HepG2 (cell line): ENCODE measurements around the gene PRPSAP1. TPM values are rescaled to one million over a fixed set of nuclear protein-coding genes. Genes with fewer than 3 reads are reported as not detected.
A peak's percentile ranks its signal among the peaks of the same experiment; 100 is the strongest.

Experiments
- AGO2 ChIP-seq: fragments of 200-400 bp; formaldehyde crosslinking; optimal IDR thresholded peaks from 2 replicates; pipeline ENCODE3; 2017; ENCODE audit warnings: mild to moderate bottlenecking, low read depth, low read length, moderate library complexity
- EHMT2 ChIP-seq: fragments of 200-600 bp; sonication (generic); IDR thresholded peaks from 2 replicates; pipeline ENCODE4 v1.7.0; 2017; ENCODE audit warnings: antibody characterized with exemption, low read depth, low read length, borderline replicate concordance
- ELF3 ChIP-seq: IDR thresholded peaks from 2 replicates; pipeline ENCODE4 v1.6.1; 2016; ENCODE audit warnings: missing genetic modification reagents, missing compliant biosample characterization
- FLYWCH1 ChIP-seq: sonication (generic); formaldehyde crosslinking; IDR thresholded peaks from 2 replicates; pipeline ENCODE4 v1.8.1; 2023; ENCODE audit warnings: mild to moderate bottlenecking, missing genetic modification reagents
- HMG20B ChIP-seq: conservative IDR thresholded peaks from 2 replicates; pipeline ENCODE4 v1.6.1; 2016; ENCODE audit warnings: missing genetic modification reagents, missing compliant biosample characterization
- KLF11 ChIP-seq: IDR thresholded peaks from 2 replicates; pipeline ENCODE4 v1.6.1; 2016; ENCODE audit warnings: missing compliant biosample characterization
- NRL ChIP-seq: sonication (generic); formaldehyde crosslinking; IDR thresholded peaks from 2 replicates; pipeline ENCODE4 v1.5.0; 2020; ENCODE audit warnings: missing genetic modification reagents, mild to moderate bottlenecking, moderate library complexity, borderline replicate concordance
- PTBP1 ChIP-seq: fragments of 200-400 bp; formaldehyde crosslinking; IDR thresholded peaks from 2 replicates; pipeline ENCODE4 v1.6.1; 2018; ENCODE audit warnings: low read length, low read depth; ENCODE audit not compliant: poor library complexity, severe bottlenecking
- RBM39 ChIP-seq: fragments of 200-400 bp; formaldehyde crosslinking; IDR thresholded peaks from one replicate; pipeline ENCODE4 v1.6.1; 2018; ENCODE audit warnings: antibody characterized with exemption, mild to moderate bottlenecking, low read depth, low read length; ENCODE audit not compliant: poor library complexity, severe bottlenecking
- REL ChIP-seq: sonication (generic); formaldehyde crosslinking; conservative IDR thresholded peaks from 2 replicates; pipeline ENCODE4 v1.8.0; 2022; ENCODE audit warnings: mild to moderate bottlenecking, missing genetic modification reagents, moderate library complexity
- SNAI1 ChIP-seq: sonication (generic); formaldehyde crosslinking; IDR thresholded peaks from 2 replicates; pipeline ENCODE4 v1.5.0; 2020; ENCODE audit warnings: mild to moderate bottlenecking, missing genetic modification reagents, borderline replicate concordance
- SOX13 ChIP-seq, 3 experiments: fragments of 450-650 bp in 1 of 3; sonication (generic) in 1 of 3; formaldehyde crosslinking in 1 of 3; IDR thresholded peaks in 2 of 3; conservative IDR thresholded peaks in 1 of 3; 2 replicates each; pipeline versions ENCODE4 v1.5.0 to v1.6.1; 2016 to 2020; ENCODE audit warnings: antibody characterized with exemption in 1 of 3, mild to moderate bottlenecking in 1 of 3, missing compliant biosample characterization in 1 of 3, missing genetic modification reagents in 1 of 3, moderate library complexity in 1 of 3
- SRF ChIP-seq: IDR thresholded peaks from 2 replicates; pipeline ENCODE4 v1.6.1; 2011; ENCODE audit warnings: mild to moderate bottlenecking, low read depth, low read length, moderate library complexity
- THYN1 ChIP-seq: sonication (generic); formaldehyde crosslinking; IDR thresholded peaks from 2 replicates; pipeline ENCODE4 v1.8.1; 2023; ENCODE audit warnings: low read depth, mild to moderate bottlenecking, moderate library complexity, missing genetic modification reagents, borderline replicate concordance
- ZNF225 ChIP-seq: sonication (generic); formaldehyde crosslinking; IDR thresholded peaks from 2 replicates; pipeline ENCODE4 v1.4.0; 2020; ENCODE audit warnings: mild to moderate bottlenecking, missing genetic modification reagents
- ZNF3 ChIP-seq: IDR thresholded peaks from 2 replicates; pipeline ENCODE4 v1.7.0; 2017; ENCODE audit warnings: inconsistent platforms
- ZNF34 ChIP-seq: sonication (generic); formaldehyde crosslinking; IDR thresholded peaks from 2 replicates; pipeline ENCODE4 v1.4.0; 2020; ENCODE audit warnings: mild to moderate bottlenecking, missing genetic modification reagents, borderline replicate concordance
- ZNF589 ChIP-seq: sonication (generic); formaldehyde crosslinking; conservative IDR thresholded peaks from 2 replicates; pipeline ENCODE4 v1.8.0; 2022; ENCODE audit warnings: mild to moderate bottlenecking, moderate library complexity, missing genetic modification reagents
- ZNF672 ChIP-seq: sonication (generic); formaldehyde crosslinking; IDR thresholded peaks from 2 replicates; pipeline ENCODE4 v1.8.1; 2022; ENCODE audit warnings: missing genetic modification reagents
- ZNF7 ChIP-seq: IDR thresholded peaks from 2 replicates; pipeline ENCODE4 v1.6.1; 2016; ENCODE audit warnings: missing biosample characterization, missing genetic modification reagents
- ZNF724P ChIP-seq: sonication (generic); formaldehyde crosslinking; IDR thresholded peaks from 2 replicates; pipeline ENCODE4 v1.8.0; 2022; ENCODE audit warnings: missing genetic modification reagents, borderline replicate concordance
- ZNF775 ChIP-seq: sonication (generic); formaldehyde crosslinking; IDR thresholded peaks from 2 replicates; pipeline ENCODE4 v1.4.0; 2020; ENCODE audit warnings: missing genetic modification reagents, mild to moderate bottlenecking, moderate library complexity, borderline replicate concordance
- polyA plus RNA-seq, 8 experiments: library from polyadenylated mRNA; depleted of rRNA in 3 of 8; stranded (reverse) in 7 of 8; unstranded in 1 of 8; fragments of >200 nt; fragmentation: Illumina TruSeq in 4 of 8; extraction: Trizol in 4 of 8; gene quantifications; 2 replicates each; pipeline versions ENCODE4 v1.2.1 to v1.2.3, GENCODE V29; 2011 to 2016; ENCODE audit warnings: low read depth in 4 of 8, missing spikeins in 1 of 8, mixed read lengths in 1 of 8; ENCODE audit not compliant: insufficient read depth in 1 of 8
- total RNA-seq, 5 experiments: library from RNA; depleted of rRNA; stranded (reverse); fragments of >200 nt; fragmentation: Illumina TruSeq; extraction: Trizol; gene quantifications; 2 replicates each; pipeline ENCODE4 v1.2.3, GENCODE V29; 2016; ENCODE audit warnings: low read depth in 1 of 5
- TF ChIP-seq, protein P1 (sequence below): sonication (generic); formaldehyde crosslinking; IDR thresholded peaks from 2 replicates; pipeline ENCODE4 v1.5.0; 2020; ENCODE audit warnings: missing genetic modification reagents
- TF ChIP-seq, protein P2 (sequence below): sonication (generic); formaldehyde crosslinking; conservative IDR thresholded peaks from 2 replicates; pipeline ENCODE4 v1.8.0; 2022; ENCODE audit warnings: low read depth, missing genetic modification reagents
- TF ChIP-seq, protein P3 (sequence below): sonication (generic); formaldehyde crosslinking; conservative IDR thresholded peaks from 2 replicates; pipeline ENCODE4 v1.4.0; 2020; ENCODE audit warnings: missing genetic modification reagents

Gene PRPSAP1
- total and polyA plus RNA-seq, 2 of the 13 experiments (the other 11 are each of a cell fraction or from before 2014, with no cell fraction given): 91.1 to 314 TPM

DNA sequence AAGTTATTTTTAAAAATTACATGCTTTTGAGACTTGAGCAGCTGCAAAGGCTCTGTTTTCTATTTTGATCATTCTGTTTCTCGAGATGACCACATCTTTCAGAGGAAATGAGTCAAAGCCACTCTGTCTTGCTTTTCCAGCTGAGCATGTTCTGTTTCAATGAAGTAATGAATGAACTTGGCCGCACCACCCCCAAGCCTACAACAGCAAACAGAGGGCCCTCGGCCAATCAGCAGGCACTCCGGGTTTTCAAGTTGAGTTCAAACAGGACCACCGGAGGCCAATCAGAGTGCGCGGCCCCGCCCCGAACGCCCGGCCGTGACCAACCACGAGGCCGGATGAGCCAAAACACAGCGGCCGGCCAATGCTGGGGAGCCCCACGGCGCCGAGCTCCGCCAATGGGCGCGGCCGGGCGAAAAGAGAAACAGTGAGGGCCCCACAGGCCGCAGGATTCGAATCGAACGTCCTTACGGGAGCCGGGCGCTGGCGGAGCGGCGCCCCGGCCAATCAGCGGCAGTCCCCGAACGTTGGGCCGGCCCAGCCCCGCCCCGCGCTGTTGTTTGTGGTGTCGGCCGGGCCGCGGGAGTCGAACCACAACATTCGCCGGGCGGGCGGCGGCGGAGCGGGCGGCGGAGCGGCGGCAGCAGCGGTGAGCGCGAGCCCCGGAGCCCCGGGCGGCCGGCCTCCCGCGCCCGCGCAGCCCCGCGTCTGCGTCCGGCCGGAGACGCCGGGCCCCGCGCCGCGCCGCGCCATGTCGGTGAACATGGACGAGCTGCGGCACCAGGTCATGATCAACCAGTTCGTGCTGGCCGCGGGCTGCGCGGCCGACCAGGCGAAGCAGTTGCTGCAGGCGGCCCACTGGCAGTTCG lies 88.7 kb downstream of the PRPSAP1 start, which contains the start of gene UBALD2 (continued):
- TF ChIP-seq REL: peak; percentile 63; the same call in 1 of the 2 replicates
- TF ChIP-seq RBM39: peak; percentile 57
- TF ChIP-seq ZNF7 (CRISPR knock-in tag): no peak
- TF ChIP-seq SNAI1 (CRISPR knock-in tag): no peak
- TF ChIP-seq ZNF225 (CRISPR knock-in tag): no peak
- TF ChIP-seq ZNF34 (CRISPR knock-in tag): no peak
- TF ChIP-seq HMG20B (CRISPR knock-in tag): no peak
- no peak for TF ChIP-seq ZNF3 (CRISPR knock-in tag)
- TF ChIP-seq AGO2: no peak
- TF ChIP-seq ZNF672: no peak
- TF ChIP-seq ZNF589 (CRISPR knock-in tag): peak; percentile 85; the same call in 1 of the 2 replicates
- TF ChIP-seq KLF11 (CRISPR knock-in tag): no peak
- TF ChIP-seq, protein P1, sequence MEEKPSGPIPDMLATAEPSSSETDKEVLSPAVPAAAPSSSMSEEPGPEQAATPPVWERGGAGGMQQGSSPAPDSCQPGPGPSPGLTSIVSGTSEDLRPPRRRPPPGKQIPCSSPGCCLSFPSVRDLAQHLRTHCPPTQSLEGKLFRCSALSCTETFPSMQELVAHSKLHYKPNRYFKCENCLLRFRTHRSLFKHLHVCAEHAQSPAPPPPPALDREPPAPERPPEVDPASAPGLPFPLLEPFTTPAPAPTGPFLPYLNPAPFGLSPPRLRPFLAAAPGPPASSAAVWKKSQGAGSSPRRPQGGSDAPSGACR (CRISPR knock-in tag): no peak
- peak; percentile 92 for TF ChIP-seq ZNF724P (CRISPR knock-in tag)
- peak; percentile 20; the same call in 1 of the 2 replicates for TF ChIP-seq ELF3 (CRISPR knock-in tag)
- TF ChIP-seq EHMT2: no peak
- peak; percentile 84; the same call in 1 of the 2 replicates for TF ChIP-seq FLYWCH1 (CRISPR knock-in tag)
- TF ChIP-seq NRL: no peak; the same call in 1 of the 2 replicates
- TF ChIP-seq, protein P2, sequence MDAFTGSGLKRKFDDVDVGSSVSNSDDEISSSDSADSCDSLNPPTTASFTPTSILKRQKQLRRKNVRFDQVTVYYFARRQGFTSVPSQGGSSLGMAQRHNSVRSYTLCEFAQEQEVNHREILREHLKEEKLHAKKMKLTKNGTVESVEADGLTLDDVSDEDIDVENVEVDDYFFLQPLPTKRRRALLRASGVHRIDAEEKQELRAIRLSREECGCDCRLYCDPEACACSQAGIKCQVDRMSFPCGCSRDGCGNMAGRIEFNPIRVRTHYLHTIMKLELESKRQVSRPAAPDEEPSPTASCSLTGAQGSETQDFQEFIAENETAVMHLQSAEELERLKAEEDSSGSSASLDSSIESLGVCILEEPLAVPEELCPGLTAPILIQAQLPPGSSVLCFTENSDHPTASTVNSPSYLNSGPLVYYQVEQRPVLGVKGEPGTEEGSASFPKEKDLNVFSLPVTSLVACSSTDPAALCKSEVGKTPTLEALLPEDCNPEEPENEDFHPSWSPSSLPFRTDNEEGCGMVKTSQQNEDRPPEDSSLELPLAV (CRISPR knock-in tag): no peak; the same call in 1 of the 2 replicates
- no peak for TF ChIP-seq ZNF775 (CRISPR knock-in tag)
- TF ChIP-seq, protein P3, sequence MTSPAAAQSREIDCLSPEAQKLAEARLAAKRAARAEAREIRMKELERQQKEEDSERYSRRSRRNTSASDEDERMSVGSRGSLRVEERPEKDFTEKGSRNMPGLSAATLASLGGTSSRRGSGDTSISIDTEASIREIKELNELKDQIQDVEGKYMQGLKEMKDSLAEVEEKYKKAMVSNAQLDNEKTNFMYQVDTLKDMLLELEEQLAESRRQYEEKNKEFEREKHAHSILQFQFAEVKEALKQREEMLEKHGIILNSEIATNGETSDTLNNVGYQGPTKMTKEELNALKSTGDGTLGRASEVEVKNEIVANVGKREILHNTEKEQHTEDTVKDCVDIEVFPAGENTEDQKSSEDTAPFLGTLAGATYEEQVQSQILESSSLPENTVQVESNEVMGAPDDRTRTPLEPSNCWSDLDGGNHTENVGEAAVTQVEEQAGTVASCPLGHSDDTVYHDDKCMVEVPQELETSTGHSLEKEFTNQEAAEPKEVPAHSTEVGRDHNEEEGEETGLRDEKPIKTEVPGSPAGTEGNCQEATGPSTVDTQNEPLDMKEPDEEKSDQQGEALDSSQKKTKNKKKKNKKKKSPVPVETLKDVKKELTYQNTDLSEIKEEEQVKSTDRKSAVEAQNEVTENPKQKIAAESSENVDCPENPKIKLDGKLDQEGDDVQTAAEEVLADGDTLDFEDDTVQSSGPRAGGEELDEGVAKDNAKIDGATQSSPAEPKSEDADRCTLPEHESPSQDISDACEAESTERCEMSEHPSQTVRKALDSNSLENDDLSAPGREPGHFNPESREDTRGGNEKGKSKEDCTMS (CRISPR knock-in tag): no peak
- TF ChIP-seq THYN1 (CRISPR knock-in tag): no peak
- TF ChIP-seq SRF: no peak
- TF ChIP-seq SOX13 (IDR thresholded peaks at IDR 0.05): no peak
- peak in 1 of 2 experiments; percentile 40; a peak in 2 of 4 replicates for TF ChIP-seq SOX13 (CRISPR knock-in tag; conservative IDR thresholded peaks at IDR 0.05 in 1 of 2, IDR thresholded peaks at IDR 0.05 in 1 of 2)
- no peak for TF ChIP-seq PTBP1
